GM23338 (cell line): ENCODE measurements around the gene FTO. TPM values are rescaled to one million over a fixed set of nuclear protein-coding genes. Genes with fewer than 3 reads are reported as not detected.

Experiments
- ATAC-seq: fragments of 200-7000 bp; cut with Tn5 transposase; 3 replicates; pipeline ENCODE4 v1.9.1; 2020
- DNase-seq: peaks from one replicate; pipeline ENCODE4 v3.0.0-alpha.2; 2015; ENCODE audit warnings: low spot score
- H2AFZ ChIP-seq: fragments of 200-600 bp; sonication (generic); 2 replicates; pipeline ENCODE4 v1.8.0; 2016; ENCODE audit warnings: antibody characterized with exemption, mild to moderate bottlenecking, moderate library complexity
- H3F3A ChIP-seq: fragments of 200-600 bp; sonication (generic); replicated peaks from 2 replicates; pipeline ENCODE4 v1.8.0; 2017; ENCODE audit warnings: antibody characterized with exemption, mixed run types, low read depth
- H3K27ac ChIP-seq: fragments of 200-600 bp; sonication (generic); 2 replicates; pipeline ENCODE4 v1.6.1; 2016; ENCODE audit warnings: low read depth
- H3K27me3 ChIP-seq: fragments of 200-600 bp; sonication (generic); 2 replicates; pipeline ENCODE4 v1.8.0; 2016; ENCODE audit warnings: mild to moderate bottlenecking, mixed run types, moderate library complexity; ENCODE audit not compliant: insufficient read depth
- H3K36me3 ChIP-seq: fragments of 200-600 bp; sonication (generic); 2 replicates; pipeline ENCODE4 v1.8.0; 2016; ENCODE audit warnings: mild to moderate bottlenecking; ENCODE audit not compliant: insufficient read depth
- H3K4me1 ChIP-seq: fragments of 200-600 bp; sonication (generic); 2 replicates; pipeline ENCODE4 v1.8.0; 2016; ENCODE audit warnings: mild to moderate bottlenecking, moderate library complexity; ENCODE audit not compliant: insufficient read depth
- H3K4me2 ChIP-seq: fragments of 200-600 bp; sonication (generic); 2 replicates; pipeline ENCODE4 v1.7.1; 2017; ENCODE audit warnings: mixed run types
- H3K4me3 ChIP-seq: fragments of 200-600 bp; sonication (generic); 2 replicates; pipeline ENCODE4 v1.6.1; 2016; ENCODE audit warnings: mixed run types
- H3K79me2 ChIP-seq: fragments of 200-600 bp; sonication (generic); replicated peaks from 2 replicates; pipeline ENCODE4 v1.8.0; 2017; ENCODE audit warnings: mild to moderate bottlenecking; ENCODE audit not compliant: insufficient read depth
- H3K9me2 ChIP-seq: fragments of 200-600 bp; sonication (generic); 2 replicates; pipeline ENCODE4 v1.8.0; 2017; ENCODE audit not compliant: insufficient read depth
- H4K20me1 ChIP-seq: fragments of 200-600 bp; sonication (generic); replicated peaks from 2 replicates; pipeline ENCODE4 v1.8.0; 2017; ENCODE audit warnings: mild to moderate bottlenecking; ENCODE audit not compliant: insufficient read depth
- H3K27ac Mint-ChIP-seq: 2 replicates; pipeline ENCODE4 v1.8.0; 2020; ENCODE audit warnings: inconsistent platforms, mild to moderate bottlenecking, moderate library complexity, mixed read lengths
- H3K27me3 Mint-ChIP-seq: 3 replicates; pipeline ENCODE4 v1.8.0; 2022; ENCODE audit warnings: low read depth, mild to moderate bottlenecking, moderate library complexity, mixed read lengths, inconsistent platforms; ENCODE audit not compliant: insufficient read depth, poor library complexity
- H3K36me3 Mint-ChIP-seq: 3 replicates; pipeline ENCODE4 v1.8.0; 2021; ENCODE audit warnings: low read depth, mild to moderate bottlenecking, inconsistent platforms, moderate library complexity, mixed read lengths
- H3K4me1 Mint-ChIP-seq: 3 replicates; pipeline ENCODE4 v1.8.0; 2020; ENCODE audit warnings: mild to moderate bottlenecking, inconsistent platforms, mixed read lengths
- H3K4me3 Mint-ChIP-seq: 3 replicates; pipeline ENCODE4 v1.8.0; 2021; ENCODE audit warnings: moderate library complexity, mild to moderate bottlenecking, inconsistent platforms, mixed read lengths
- H3K9me3 Mint-ChIP-seq: 3 replicates; pipeline ENCODE4 v1.8.0; 2020; ENCODE audit warnings: moderate library complexity, mild to moderate bottlenecking, inconsistent platforms, mixed read lengths
- EZH2 ChIP-seq: fragments of 200-600 bp; sonication (generic); IDR thresholded peaks from one replicate; pipeline ENCODE4 v1.8.0; 2017; ENCODE audit warnings: antibody characterized with exemption, mild to moderate bottlenecking, low read depth; ENCODE audit not compliant: unreplicated experiment
- JUNB ChIP-seq: IDR thresholded peaks from one replicate; pipeline ENCODE4 v1.6.1; 2016; ENCODE audit warnings: antibody characterized with exemption; ENCODE audit not compliant: unreplicated experiment
- NANOG ChIP-seq: IDR thresholded peaks from 2 replicates; pipeline ENCODE4 v1.6.1; 2016; ENCODE audit warnings: antibody characterized with exemption, borderline replicate concordance
- ZNF114 ChIP-seq: fragments of 250-450 bp; sonication (Bioruptor Pico); IDR thresholded peaks from 2 replicates; pipeline ENCODE4 v1.5.0; 2020; ENCODE audit warnings: mild to moderate bottlenecking, moderate library complexity
- ZNF331 ChIP-seq: fragments of 250-450 bp; sonication (Bioruptor Pico); IDR thresholded peaks from 2 replicates; pipeline ENCODE4 v1.5.0; 2020; ENCODE audit warnings: low read depth, mild to moderate bottlenecking, moderate library complexity
- polyA plus RNA-seq: library from polyadenylated mRNA; unstranded; fragments of >200 nt; fragmentation: Nextera tagmentation; extraction: Ambion mirVana; gene quantifications from 2 replicates; pipeline ENCODE4 v1.2.1, GENCODE V29; 2016
- total RNA-seq: library from RNA; depleted of rRNA; stranded (reverse); fragments of >200 nt; shearing (Covaris generic); gene quantifications from 2 replicates; pipeline ENCODE4 v1.2.3, GENCODE V29; 2014
- TF ChIP-seq, protein P1 (sequence below): fragments of 250-450 bp; sonication (Bioruptor Pico); IDR thresholded peaks from 2 replicates; pipeline ENCODE4 v1.5.0; 2020; ENCODE audit warnings: mild to moderate bottlenecking, moderate library complexity
- TF ChIP-seq, protein P2 (sequence below): IDR thresholded peaks from 2 replicates; pipeline ENCODE4 v1.6.1; 2016; ENCODE audit warnings: antibody characterized with exemption
- TF ChIP-seq, protein P3 (sequence below): IDR thresholded peaks from one replicate; pipeline ENCODE4 v1.6.1; 2018; ENCODE audit warnings: antibody characterized with exemption; ENCODE audit not compliant: unreplicated experiment
- TF ChIP-seq, protein P4 (sequence below), 2 experiments: fragments of 200-600 bp in 1 of 2; sonication (generic) in 1 of 2; conservative IDR thresholded peaks; 2 replicates each; pipeline versions ENCODE4 v1.5.1 to v1.6.1; 2016 to 2017; ENCODE audit warnings: antibody characterized with exemption in 2 of 2, low read depth in 2 of 2, mild to moderate bottlenecking in 2 of 2, moderate library complexity in 1 of 2

The FTO gene
- total and polyA plus RNA-seq, 2 experiments from 2014 or later, result 17.7 to 69.6 TPM

DNA sequence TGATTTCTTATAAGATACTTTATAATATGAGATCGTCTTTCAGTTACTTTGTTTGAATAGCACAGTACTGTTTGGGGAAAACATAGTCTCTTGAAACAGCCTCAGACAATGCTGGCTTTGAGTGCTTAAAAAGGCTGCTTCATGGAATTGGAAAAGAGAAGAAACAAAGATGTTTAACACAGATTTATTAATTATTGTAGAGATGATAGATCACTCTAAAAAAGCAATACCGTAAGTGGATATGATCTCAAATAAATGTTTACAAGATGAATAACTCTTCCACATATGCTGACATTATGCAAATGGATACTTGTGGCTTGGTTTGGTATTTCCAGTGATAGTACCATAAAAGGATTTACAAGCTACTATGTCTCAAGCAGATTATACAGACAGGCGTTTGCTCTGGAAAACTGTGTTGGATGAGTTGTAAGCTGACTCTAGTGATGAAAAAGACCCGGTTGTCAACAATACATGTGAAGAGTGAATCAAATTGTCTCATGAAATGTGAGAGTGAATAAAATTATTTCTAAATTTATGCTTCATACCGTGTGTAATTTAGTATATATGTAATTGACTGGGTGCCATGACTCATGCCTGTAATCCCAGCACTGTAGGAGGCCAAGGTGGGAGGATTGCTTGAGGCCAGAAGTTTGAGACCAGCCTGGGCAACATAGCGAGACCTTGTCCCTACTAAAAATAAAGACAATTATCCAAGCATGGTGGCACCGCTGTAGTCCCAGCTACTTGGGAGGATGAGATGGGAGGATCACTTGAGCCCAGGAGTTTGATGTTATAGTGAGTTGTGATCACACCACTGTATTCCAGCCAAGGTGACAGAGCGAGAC is 105.4 kb downstream of the FTO start:
- Mint-ChIP-seq H3K27ac (no peak overlapping the region; the same call in 1 of the 2 replicates), H3K27me3 (no peaks in the 10 kb centered on the region), H3K36me3 (no peaks in the 10 kb centered on the region), H3K4me1 (peaks cover 26% of the 10 kb centered on the region; the same call in 2 of the 3 replicates), H3K9me3 (no peaks in the 10 kb centered on the region), H3K4me3 (no peak overlapping the region)
- Histone ChIP-seq H3K36me3 (0 out of 2 replicates have a peak, but pooled peaks cover 4% of the 10 kb centered on the region), H3K4me2 (no peak overlapping the region), H2AFZ (no peak overlapping the region), H4K20me1 (no peaks in the 10 kb centered on the region), H3K4me1 (peaks cover 23% of the 10 kb centered on the region), H3K4me3 (no peak overlapping the region), H3K27ac (no peak overlapping the region), H3F3A (no peaks in the 10 kb centered on the region), H3K27me3 (no peaks in the 10 kb centered on the region), H3K9me2 (no peaks in the 10 kb centered on the region), H3K79me2 (peaks cover 34% of the 10 kb centered on the region)
- TF ChIP-seq NANOG, result no peak
- TF ChIP-seq, protein P1, sequence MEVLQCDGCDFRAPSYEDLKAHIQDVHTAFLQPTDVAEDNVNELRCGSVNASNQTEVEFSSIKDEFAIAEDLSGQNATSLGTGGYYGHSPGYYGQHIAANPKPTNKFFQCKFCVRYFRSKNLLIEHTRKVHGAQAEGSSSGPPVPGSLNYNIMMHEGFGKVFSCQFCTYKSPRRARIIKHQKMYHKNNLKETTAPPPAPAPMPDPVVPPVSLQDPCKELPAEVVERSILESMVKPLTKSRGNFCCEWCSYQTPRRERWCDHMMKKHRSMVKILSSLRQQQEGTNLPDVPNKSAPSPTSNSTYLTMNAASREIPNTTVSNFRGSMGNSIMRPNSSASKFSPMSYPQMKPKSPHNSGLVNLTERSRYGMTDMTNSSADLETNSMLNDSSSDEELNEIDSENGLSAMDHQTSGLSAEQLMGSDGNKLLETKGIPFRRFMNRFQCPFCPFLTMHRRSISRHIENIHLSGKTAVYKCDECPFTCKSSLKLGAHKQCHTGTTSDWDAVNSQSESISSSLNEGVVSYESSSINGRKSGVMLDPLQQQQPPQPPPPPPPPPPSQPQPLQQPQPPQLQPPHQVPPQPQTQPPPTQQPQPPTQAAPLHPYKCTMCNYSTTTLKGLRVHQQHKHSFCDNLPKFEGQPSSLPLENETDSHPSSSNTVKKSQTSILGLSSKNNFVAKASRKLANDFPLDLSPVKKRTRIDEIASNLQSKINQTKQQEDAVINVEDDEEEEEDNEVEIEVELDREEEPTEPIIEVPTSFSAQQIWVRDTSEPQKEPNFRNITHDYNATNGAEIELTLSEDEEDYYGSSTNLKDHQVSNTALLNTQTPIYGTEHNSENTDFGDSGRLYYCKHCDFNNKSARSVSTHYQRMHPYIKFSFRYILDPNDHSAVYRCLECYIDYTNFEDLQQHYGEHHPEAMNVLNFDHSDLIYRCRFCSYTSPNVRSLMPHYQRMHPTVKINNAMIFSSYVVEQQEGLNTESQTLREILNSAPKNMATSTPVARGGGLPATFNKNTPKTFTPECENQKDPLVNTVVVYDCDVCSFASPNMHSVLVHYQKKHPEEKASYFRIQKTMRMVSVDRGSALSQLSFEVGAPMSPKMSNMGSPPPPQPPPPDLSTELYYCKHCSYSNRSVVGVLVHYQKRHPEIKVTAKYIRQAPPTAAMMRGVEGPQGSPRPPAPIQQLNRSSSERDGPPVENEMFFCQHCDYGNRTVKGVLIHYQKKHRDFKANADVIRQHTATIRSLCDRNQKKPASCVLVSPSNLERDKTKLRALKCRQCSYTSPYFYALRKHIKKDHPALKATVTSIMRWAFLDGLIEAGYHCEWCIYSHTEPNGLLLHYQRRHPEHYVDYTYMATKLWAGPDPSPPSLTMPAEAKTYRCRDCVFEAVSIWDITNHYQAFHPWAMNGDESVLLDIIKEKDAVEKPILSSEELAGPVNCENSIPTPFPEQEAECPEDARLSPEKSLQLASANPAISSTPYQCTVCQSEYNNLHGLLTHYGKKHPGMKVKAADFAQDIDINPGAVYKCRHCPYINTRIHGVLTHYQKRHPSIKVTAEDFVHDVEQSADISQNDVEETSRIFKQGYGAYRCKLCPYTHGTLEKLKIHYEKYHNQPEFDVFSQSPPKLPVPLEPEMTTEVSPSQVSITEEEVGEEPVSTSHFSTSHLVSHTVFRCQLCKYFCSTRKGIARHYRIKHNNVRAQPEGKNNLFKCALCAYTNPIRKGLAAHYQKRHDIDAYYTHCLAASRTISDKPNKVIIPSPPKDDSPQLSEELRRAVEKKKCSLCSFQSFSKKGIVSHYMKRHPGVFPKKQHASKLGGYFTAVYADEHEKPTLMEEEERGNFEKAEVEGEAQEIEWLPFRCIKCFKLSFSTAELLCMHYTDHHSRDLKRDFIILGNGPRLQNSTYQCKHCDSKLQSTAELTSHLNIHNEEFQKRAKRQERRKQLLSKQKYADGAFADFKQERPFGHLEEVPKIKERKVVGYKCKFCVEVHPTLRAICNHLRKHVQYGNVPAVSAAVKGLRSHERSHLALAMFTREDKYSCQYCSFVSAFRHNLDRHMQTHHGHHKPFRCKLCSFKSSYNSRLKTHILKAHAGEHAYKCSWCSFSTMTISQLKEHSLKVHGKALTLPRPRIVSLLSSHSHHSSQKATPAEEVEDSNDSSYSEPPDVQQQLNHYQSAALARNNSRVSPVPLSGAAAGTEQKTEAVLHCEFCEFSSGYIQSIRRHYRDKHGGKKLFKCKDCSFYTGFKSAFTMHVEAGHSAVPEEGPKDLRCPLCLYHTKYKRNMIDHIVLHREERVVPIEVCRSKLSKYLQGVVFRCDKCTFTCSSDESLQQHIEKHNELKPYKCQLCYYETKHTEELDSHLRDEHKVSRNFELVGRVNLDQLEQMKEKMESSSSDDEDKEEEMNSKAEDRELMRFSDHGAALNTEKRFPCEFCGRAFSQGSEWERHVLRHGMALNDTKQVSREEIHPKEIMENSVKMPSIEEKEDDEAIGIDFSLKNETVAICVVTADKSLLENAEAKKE (CRISPR knock-in tag), result no peak
- TF ChIP-seq, protein P2, sequence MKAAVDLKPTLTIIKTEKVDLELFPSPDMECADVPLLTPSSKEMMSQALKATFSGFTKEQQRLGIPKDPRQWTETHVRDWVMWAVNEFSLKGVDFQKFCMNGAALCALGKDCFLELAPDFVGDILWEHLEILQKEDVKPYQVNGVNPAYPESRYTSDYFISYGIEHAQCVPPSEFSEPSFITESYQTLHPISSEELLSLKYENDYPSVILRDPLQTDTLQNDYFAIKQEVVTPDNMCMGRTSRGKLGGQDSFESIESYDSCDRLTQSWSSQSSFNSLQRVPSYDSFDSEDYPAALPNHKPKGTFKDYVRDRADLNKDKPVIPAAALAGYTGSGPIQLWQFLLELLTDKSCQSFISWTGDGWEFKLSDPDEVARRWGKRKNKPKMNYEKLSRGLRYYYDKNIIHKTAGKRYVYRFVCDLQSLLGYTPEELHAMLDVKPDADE, result no peak
- TF ChIP-seq, protein P3, sequence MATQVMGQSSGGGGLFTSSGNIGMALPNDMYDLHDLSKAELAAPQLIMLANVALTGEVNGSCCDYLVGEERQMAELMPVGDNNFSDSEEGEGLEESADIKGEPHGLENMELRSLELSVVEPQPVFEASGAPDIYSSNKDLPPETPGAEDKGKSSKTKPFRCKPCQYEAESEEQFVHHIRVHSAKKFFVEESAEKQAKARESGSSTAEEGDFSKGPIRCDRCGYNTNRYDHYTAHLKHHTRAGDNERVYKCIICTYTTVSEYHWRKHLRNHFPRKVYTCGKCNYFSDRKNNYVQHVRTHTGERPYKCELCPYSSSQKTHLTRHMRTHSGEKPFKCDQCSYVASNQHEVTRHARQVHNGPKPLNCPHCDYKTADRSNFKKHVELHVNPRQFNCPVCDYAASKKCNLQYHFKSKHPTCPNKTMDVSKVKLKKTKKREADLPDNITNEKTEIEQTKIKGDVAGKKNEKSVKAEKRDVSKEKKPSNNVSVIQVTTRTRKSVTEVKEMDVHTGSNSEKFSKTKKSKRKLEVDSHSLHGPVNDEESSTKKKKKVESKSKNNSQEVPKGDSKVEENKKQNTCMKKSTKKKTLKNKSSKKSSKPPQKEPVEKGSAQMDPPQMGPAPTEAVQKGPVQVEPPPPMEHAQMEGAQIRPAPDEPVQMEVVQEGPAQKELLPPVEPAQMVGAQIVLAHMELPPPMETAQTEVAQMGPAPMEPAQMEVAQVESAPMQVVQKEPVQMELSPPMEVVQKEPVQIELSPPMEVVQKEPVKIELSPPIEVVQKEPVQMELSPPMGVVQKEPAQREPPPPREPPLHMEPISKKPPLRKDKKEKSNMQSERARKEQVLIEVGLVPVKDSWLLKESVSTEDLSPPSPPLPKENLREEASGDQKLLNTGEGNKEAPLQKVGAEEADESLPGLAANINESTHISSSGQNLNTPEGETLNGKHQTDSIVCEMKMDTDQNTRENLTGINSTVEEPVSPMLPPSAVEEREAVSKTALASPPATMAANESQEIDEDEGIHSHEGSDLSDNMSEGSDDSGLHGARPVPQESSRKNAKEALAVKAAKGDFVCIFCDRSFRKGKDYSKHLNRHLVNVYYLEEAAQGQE, result no peak
- TF ChIP-seq EZH2, result no peak
- TF ChIP-seq, protein P4, sequence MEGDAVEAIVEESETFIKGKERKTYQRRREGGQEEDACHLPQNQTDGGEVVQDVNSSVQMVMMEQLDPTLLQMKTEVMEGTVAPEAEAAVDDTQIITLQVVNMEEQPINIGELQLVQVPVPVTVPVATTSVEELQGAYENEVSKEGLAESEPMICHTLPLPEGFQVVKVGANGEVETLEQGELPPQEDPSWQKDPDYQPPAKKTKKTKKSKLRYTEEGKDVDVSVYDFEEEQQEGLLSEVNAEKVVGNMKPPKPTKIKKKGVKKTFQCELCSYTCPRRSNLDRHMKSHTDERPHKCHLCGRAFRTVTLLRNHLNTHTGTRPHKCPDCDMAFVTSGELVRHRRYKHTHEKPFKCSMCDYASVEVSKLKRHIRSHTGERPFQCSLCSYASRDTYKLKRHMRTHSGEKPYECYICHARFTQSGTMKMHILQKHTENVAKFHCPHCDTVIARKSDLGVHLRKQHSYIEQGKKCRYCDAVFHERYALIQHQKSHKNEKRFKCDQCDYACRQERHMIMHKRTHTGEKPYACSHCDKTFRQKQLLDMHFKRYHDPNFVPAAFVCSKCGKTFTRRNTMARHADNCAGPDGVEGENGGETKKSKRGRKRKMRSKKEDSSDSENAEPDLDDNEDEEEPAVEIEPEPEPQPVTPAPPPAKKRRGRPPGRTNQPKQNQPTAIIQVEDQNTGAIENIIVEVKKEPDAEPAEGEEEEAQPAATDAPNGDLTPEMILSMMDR (conservative IDR thresholded peaks at IDR 0.05; ENCODE audit: low read depth in 2 of 2), result no peak
- no peak for TF ChIP-seq ZNF331
- no peak for TF ChIP-seq ZNF114 (CRISPR knock-in tag)
- no peak for TF ChIP-seq JUNB
- ATAC-seq (no peak), DNase-seq (no peak)
